ENCODE data around the gene CD244.

- TF ChIP-seq CTCF (IDR thresholded peaks at IDR 0.05; ENCODE audit: extremely low read depth in 1 of 2, insufficient read depth in 1 of 2, low read depth in 1 of 2, low read length in 2 of 2) (no peak), POLR2A (IDR thresholded peaks at IDR 0.05; ENCODE audit: low read depth, low read length) (no peak)
These were observed 3.5 kb upstream of the CD244 start for GRCh38 chr1:160866001-160866694.

Data from endothelial cell of umbilical vein (primary cell).